ENCODE data around the gene SEPSECS.

Gene SEPSECS

DNA sequence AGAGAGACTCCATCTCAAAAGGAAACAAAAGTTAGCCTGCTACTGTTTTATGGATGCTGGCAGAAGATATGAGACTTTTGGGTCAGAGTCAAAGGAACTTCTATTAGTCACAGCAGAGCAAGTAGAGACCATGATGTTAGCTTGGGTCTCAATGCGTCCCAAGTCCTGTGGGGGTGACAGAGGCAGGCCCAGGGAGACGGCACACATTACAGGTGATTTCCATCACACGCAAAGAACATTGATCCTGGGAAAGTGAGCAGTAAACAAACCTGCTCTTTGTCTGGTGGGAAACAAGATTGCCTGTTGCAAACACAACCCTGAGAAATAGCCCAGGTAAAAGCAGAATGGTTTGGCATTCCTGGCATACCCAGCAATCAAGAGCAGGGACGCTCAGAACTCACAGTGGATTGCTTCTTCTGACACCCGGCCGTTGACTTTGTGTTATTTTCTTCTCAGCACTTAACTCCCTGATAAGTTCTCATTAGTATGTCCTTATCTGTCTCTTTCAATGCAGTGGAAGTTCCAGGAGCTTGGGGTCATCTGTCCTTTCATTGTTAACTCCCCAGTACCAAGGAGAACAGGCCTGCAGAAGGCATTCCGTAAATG lies 78.3 kb downstream of the SEPSECS start (continued):
- TF ChIP-seq, protein P1, sequence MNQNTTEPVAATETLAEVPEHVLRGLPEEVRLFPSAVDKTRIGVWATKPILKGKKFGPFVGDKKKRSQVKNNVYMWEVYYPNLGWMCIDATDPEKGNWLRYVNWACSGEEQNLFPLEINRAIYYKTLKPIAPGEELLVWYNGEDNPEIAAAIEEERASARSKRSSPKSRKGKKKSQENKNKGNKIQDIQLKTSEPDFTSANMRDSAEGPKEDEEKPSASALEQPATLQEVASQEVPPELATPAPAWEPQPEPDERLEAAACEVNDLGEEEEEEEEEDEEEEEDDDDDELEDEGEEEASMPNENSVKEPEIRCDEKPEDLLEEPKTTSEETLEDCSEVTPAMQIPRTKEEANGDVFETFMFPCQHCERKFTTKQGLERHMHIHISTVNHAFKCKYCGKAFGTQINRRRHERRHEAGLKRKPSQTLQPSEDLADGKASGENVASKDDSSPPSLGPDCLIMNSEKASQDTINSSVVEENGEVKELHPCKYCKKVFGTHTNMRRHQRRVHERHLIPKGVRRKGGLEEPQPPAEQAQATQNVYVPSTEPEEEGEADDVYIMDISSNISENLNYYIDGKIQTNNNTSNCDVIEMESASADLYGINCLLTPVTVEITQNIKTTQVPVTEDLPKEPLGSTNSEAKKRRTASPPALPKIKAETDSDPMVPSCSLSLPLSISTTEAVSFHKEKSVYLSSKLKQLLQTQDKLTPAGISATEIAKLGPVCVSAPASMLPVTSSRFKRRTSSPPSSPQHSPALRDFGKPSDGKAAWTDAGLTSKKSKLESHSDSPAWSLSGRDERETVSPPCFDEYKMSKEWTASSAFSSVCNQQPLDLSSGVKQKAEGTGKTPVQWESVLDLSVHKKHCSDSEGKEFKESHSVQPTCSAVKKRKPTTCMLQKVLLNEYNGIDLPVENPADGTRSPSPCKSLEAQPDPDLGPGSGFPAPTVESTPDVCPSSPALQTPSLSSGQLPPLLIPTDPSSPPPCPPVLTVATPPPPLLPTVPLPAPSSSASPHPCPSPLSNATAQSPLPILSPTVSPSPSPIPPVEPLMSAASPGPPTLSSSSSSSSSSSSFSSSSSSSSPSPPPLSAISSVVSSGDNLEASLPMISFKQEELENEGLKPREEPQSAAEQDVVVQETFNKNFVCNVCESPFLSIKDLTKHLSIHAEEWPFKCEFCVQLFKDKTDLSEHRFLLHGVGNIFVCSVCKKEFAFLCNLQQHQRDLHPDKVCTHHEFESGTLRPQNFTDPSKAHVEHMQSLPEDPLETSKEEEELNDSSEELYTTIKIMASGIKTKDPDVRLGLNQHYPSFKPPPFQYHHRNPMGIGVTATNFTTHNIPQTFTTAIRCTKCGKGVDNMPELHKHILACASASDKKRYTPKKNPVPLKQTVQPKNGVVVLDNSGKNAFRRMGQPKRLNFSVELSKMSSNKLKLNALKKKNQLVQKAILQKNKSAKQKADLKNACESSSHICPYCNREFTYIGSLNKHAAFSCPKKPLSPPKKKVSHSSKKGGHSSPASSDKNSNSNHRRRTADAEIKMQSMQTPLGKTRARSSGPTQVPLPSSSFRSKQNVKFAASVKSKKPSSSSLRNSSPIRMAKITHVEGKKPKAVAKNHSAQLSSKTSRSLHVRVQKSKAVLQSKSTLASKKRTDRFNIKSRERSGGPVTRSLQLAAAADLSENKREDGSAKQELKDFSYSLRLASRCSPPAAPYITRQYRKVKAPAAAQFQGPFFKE (tag by site-specific recombination; IDR thresholded peaks at IDR 0.05; ENCODE audit: borderline replicate concordance), result no peak
- TF ChIP-seq, protein P2, sequence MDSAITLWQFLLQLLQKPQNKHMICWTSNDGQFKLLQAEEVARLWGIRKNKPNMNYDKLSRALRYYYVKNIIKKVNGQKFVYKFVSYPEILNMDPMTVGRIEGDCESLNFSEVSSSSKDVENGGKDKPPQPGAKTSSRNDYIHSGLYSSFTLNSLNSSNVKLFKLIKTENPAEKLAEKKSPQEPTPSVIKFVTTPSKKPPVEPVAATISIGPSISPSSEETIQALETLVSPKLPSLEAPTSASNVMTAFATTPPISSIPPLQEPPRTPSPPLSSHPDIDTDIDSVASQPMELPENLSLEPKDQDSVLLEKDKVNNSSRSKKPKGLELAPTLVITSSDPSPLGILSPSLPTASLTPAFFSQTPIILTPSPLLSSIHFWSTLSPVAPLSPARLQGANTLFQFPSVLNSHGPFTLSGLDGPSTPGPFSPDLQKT (IDR thresholded peaks at IDR 0.05; ENCODE audit: borderline replicate concordance, low read depth, low read length), result no peak
- no peak for TF ChIP-seq GLIS2 (tag by site-specific recombination; IDR thresholded peaks at IDR 0.05)
- TF ChIP-seq ZNF221 (tag by site-specific recombination; IDR thresholded peaks at IDR 0.05; ENCODE audit: borderline replicate concordance), result no peak
- TF ChIP-seq, protein P3, sequence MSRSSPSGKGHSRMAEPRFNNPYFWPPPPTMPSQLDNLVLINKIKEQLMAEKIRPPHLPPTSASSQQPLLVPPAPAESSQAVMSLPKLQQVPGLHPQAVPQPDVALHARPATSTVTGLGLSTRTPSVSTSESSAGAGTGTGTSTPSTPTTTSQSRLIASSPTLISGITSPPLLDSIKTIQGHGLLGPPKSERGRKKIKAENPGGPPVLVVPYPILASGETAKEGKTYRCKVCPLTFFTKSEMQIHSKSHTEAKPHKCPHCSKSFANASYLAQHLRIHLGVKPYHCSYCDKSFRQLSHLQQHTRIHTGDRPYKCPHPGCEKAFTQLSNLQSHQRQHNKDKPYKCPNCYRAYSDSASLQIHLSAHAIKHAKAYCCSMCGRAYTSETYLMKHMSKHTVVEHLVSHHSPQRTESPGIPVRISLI (tag by site-specific recombination; IDR thresholded peaks at IDR 0.05), result no peak
- TF ChIP-seq RBAK (tag by site-specific recombination; IDR thresholded peaks at IDR 0.05), result no peak
- TF ChIP-seq, protein P4, sequence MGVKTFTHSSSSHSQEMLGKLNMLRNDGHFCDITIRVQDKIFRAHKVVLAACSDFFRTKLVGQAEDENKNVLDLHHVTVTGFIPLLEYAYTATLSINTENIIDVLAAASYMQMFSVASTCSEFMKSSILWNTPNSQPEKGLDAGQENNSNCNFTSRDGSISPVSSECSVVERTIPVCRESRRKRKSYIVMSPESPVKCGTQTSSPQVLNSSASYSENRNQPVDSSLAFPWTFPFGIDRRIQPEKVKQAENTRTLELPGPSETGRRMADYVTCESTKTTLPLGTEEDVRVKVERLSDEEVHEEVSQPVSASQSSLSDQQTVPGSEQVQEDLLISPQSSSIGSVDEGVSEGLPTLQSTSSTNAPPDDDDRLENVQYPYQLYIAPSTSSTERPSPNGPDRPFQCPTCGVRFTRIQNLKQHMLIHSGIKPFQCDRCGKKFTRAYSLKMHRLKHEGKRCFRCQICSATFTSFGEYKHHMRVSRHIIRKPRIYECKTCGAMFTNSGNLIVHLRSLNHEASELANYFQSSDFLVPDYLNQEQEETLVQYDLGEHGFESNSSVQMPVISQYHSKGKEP (tag by site-specific recombination; IDR thresholded peaks at IDR 0.05), result no peak
- TF ChIP-seq ZNF530 (tag by site-specific recombination; IDR thresholded peaks at IDR 0.05; ENCODE audit: low read depth), result no peak
- TF ChIP-seq SP3 (tag by site-specific recombination; IDR thresholded peaks at IDR 0.05), result no peak
- TF ChIP-seq ZNF624 (tag by site-specific recombination; IDR thresholded peaks at IDR 0.05), result no peak
- no peak for TF ChIP-seq ZBTB21 (tag by site-specific recombination; IDR thresholded peaks at IDR 0.05)
- TF ChIP-seq ZNF10 (tag by site-specific recombination; IDR thresholded peaks at IDR 0.05), result no peak

DNA sequence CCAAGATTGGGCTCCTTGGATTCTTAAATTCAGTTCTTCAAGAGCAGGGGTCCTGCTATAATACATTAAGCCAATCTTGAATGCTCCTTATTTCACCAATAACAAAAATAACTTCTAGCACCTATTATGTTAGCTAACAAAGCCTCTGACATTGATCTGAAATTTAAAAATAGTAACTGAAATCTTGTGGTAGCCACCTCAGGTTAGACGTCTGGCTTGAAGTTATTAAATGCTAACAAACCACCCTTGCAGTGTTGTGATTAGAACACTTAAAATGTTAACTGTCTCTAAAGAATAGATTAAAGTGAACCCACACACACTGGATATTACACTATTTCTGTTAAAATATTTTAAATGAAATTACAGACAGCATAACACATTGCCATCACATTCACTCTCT lies 79.7 kb downstream of the SEPSECS start:
- no peaks in the 10 kb centered on the region for H3K9me3 ChIP-seq (ENCODE audit: control insufficient read depth, insufficient read depth, low read depth, low read length)
- no peak overlapping the region for H3K4me3 ChIP-seq (ENCODE audit: low read depth, low read length)
- H3K36me3 ChIP-seq (ENCODE audit: control insufficient read depth in 2 of 2, insufficient read depth in 1 of 2, low read length in 2 of 2), result no peaks in the 10 kb centered on the region
- ChIA-PET CTCF (no interaction called here), POLR2A (no interaction called here)
- no peak overlapping the region for H3K27ac ChIP-seq (ENCODE audit: extremely low read depth, low read depth, low read length)
- H3K4me1 ChIP-seq (ENCODE audit: control insufficient read depth, insufficient read depth, low read length), result no peaks in the 10 kb centered on the region
- no peak for TF ChIP-seq GLIS2 (tag by site-specific recombination; IDR thresholded peaks at IDR 0.05)
- TF ChIP-seq, protein P5, sequence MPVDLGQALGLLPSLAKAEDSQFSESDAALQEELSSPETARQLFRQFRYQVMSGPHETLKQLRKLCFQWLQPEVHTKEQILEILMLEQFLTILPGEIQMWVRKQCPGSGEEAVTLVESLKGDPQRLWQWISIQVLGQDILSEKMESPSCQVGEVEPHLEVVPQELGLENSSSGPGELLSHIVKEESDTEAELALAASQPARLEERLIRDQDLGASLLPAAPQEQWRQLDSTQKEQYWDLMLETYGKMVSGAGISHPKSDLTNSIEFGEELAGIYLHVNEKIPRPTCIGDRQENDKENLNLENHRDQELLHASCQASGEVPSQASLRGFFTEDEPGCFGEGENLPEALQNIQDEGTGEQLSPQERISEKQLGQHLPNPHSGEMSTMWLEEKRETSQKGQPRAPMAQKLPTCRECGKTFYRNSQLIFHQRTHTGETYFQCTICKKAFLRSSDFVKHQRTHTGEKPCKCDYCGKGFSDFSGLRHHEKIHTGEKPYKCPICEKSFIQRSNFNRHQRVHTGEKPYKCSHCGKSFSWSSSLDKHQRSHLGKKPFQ (tag by site-specific recombination; IDR thresholded peaks at IDR 0.05), result no peak
- no peak for TF ChIP-seq ZNF221 (tag by site-specific recombination; IDR thresholded peaks at IDR 0.05; ENCODE audit: borderline replicate concordance)
- TF ChIP-seq ZNF350 (tag by site-specific recombination; IDR thresholded peaks at IDR 0.05), result no peak
- TF ChIP-seq, protein P6, sequence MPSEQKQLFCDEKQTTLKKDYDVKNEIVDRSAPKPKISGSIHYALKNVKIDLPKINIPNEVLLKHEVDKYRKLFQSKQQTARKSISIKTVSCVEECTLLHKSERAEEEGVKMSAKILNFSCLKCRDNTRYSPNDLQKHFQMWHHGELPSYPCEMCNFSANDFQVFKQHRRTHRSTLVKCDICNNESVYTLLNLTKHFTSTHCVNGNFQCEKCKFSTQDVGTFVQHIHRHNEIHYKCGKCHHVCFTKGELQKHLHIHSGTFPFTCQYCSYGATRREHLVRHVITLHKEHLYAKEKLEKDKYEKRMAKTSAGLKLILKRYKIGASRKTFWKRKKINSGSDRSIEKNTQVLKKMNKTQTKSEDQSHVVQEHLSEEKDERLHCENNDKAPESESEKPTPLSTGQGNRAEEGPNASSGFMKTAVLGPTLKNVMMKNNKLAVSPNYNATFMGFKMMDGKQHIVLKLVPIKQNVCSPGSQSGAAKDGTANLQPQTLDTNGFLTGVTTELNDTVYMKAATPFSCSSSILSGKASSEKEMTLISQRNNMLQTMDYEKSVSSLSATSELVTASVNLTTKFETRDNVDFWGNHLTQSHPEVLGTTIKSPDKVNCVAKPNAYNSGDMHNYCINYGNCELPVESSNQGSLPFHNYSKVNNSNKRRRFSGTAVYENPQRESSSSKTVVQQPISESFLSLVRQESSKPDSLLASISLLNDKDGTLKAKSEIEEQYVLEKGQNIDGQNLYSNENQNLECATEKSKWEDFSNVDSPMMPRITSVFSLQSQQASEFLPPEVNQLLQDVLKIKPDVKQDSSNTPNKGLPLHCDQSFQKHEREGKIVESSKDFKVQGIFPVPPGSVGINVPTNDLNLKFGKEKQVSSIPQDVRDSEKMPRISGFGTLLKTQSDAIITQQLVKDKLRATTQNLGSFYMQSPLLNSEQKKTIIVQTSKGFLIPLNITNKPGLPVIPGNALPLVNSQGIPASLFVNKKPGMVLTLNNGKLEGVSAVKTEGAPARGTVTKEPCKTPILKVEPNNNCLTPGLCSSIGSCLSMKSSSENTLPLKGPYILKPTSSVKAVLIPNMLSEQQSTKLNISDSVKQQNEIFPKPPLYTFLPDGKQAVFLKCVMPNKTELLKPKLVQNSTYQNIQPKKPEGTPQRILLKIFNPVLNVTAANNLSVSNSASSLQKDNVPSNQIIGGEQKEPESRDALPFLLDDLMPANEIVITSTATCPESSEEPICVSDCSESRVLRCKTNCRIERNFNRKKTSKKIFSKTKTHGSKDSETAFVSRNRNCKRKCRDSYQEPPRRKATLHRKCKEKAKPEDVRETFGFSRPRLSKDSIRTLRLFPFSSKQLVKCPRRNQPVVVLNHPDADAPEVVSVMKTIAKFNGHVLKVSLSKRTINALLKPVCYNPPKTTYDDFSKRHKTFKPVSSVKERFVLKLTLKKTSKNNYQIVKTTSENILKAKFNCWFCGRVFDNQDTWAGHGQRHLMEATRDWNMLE (tag by site-specific recombination; conservative IDR thresholded peaks at IDR 0.05; ENCODE audit: low read depth), result no peak
- no peak for TF ChIP-seq ZNF544 (tag by site-specific recombination; IDR thresholded peaks at IDR 0.05)
- TF ChIP-seq, protein P7, sequence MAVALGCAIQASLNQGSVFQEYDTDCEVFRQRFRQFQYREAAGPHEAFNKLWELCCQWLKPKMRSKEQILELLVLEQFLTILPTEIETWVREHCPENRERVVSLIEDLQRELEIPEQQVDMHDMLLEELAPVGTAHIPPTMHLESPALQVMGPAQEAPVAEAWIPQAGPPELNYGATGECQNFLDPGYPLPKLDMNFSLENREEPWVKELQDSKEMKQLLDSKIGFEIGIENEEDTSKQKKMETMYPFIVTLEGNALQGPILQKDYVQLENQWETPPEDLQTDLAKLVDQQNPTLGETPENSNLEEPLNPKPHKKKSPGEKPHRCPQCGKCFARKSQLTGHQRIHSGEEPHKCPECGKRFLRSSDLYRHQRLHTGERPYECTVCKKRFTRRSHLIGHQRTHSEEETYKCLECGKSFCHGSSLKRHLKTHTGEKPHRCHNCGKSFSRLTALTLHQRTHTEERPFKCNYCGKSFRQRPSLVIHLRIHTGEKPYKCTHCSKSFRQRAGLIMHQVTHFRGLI (tag by site-specific recombination; IDR thresholded peaks at IDR 0.05), result no peak
